Amygdala (tissue), 56 donors: ENCODE results near the gene DUSP6.
"Not testable (repeated sequence)": the region's sequence is repeated elsewhere in the genome, so short reads cannot be mapped to it uniquely, and the experiment has no call there.

Experiments used
- DNase-seq, 56 donors: peaks; one replicate each; lab custom pipeline; 2025; lab: John Stamatoyannopoulos, UW

Gene DUSP6

DNA sequence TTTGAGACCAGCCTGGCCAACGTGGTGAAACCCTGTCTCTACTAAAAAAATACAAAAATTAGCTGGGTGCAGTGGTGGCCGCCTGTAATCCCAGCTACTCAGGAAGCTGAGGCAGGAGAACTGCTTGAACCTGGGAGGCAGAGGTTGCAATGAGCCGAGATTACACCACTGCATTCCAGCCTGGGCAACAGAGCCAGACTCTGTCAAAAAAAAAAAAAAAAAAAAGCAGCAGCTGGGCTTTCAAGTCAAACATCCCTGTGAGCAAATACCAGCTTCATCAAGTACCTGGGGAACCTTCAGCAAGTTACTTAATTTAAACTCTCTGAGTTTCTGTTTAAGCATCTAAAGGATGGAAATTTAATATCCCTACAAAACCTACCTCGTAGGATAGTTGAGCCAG lies 15.2 kb downstream of the DUSP6 start:
- not testable (repeated sequence) for DNase-seq

DNA sequence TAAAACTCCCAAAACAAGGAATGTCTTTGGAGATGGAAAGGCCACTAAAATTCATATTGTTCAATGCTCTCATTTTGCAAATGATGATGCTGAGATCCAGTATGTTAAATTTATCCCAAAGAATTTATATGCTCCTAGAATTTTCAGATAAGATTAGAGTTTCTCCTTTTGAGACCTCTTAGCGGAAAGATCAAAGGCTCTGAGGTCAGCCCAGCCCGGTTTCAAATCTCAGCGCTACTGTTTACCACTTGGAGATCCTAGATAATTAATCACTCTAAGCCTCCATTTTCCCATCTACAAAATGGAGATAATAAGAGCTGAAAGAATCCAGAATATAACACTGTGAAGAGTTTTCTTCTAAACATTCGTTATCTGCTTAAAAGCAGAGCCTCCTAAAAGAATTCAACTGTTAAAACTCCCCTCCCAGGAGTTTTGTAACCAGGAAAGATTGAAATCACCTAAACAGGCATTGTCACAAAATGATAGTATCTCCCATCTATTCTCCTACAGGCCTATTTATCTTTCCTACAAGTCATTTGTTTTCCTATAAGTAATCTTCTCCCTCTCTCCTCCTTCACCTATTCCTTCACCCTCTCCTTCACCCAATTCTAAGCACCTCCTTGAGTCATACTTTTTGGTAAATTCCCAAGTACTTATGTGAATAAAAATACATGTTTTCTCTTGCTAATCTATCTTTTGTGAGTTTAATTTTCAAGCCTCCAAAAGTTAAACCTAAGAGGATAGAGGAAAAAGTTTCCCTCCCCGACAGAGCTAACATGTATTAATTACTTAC lies 16.7 kb downstream of the DUSP6 start:
- DNase-seq: no peak

DNA sequence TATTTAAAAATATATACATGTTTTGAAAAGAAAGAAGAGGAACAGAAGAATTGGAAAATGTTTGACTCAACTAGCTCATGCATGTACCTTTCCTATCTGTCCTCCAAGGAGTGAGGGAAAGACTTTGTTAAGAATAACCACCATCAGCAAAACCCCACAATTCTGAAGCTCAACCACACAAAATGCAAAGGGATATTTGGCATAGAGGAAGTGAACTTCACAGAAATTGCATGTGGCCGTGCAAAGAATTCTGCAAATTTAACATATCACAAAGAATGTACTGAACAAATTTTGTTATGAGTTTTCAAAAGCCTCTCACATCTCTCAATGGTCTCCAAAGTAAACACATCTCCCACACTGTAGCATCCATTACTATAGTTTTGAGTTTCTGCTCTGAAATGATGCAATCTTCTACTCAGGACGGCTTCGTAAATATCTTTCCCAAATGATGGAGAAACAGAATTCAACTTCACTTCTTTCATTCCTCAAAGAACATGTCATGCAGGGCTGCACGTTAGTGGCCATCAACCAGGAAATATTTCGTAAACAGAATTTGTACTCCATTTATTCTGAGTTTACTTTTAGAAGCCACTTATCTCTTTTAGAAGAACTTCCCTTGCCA lies 17.6 kb downstream of the DUSP6 start:
- DNase-seq: no peak

DNA sequence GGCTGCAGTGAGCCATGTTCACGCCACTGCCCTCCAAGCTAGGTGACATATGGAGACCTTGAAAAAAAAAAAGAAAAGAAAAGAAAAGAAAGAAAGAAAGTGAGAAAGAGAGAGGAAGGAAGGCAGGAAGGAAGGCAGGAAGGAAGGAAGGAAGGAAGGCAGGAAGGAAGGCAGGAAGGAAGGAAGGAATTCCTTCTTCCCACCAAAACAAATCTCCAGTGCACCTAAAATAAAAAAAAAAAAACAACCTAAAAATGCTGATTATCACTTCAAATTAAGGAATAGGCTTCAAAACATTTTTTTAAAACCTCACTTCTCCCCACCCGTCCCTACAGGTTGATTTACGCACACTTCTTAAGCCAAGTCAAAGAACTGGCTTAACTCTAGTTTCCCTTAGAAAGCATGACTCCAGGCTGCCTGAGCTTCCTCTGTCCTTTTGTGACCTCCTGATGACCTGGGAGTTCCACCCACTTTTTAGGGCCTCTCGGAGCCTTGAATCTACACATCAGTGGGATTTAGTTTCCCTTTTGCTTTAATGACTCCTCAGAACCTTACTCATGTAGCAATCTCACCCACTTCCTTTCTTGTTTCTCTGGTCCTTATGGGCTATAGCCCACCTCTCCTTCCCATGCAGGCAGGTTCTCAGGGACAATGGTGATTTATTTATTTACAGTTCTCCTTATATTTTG lies 18.6 kb downstream of the DUSP6 start:
- DNase-seq: no peak

DNA sequence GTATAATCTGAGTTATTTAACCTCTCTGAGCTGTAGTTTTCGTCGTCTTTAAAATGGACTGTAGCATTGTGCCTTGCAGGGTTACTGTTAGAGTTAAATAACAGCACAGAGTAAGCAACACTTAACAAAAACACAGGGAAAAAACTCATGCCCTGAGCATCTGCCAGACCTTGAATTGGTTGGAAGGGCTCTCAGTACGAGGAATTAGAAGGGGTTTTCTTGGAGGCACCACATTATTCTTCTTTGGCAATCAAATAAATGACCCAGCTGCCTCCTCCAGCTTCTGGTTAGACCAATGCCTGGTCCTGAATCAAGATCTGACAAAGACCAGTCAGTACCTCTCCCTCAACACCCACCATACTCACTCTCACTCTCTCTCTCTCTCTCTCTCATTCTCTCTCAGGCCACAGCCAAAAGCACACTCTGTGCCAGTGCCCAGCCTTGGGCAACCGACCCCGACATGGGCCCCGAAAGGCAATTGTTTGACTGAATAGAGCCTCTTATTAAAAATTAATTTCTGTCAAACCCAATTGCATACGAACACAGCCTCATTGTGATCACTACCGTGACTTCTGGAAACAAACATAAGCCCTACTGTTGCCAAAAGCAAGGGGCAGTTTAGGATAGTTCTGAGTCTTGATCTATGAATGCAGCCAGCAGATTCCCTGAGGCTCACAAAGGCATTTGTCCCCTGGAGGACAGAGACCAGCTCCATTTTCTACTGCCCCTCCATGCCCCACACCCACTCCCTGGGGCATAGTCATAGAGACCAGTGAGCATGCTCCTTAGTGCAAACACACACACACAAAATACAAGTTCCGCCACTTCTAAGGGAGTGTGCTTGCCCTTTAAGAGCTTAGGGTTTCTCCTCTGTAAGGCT lies 23.9 kb downstream of the DUSP6 start:
- DNase-seq: peak in 6 of 56 donors; percentile 33 to 81 (median 58)

DNA sequence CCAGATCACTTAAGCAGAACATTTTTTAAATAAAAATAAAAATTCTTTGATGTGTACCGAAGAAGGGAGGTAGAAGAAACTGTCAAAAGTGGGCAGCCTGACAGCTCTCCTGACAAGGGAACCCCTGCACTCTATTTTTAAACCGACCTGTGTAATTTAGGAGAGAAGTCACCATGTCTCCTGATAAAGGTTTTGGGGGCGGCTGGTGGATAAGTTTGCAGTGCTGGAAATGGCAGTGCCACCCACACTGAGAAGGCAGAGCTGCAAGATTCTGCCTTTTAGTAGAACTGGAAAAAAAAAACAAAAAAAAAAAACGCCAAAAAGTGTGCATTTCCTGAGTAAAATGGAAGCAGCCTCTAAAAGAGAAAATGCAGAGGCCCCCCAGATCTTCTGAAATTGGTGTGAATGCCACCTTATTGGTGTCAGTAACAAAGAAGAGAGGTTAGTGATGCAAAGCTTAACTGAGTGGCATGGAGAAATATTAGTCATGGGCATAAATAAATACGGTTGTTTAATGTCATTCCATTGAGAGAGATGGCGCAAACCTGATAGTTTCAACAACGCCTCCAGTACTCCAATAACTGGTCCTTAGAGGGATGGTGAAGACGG lies 24.7 kb downstream of the DUSP6 start:
- DNase-seq: peak in 2 of 56 donors; percentile 9 to 41

DNA sequence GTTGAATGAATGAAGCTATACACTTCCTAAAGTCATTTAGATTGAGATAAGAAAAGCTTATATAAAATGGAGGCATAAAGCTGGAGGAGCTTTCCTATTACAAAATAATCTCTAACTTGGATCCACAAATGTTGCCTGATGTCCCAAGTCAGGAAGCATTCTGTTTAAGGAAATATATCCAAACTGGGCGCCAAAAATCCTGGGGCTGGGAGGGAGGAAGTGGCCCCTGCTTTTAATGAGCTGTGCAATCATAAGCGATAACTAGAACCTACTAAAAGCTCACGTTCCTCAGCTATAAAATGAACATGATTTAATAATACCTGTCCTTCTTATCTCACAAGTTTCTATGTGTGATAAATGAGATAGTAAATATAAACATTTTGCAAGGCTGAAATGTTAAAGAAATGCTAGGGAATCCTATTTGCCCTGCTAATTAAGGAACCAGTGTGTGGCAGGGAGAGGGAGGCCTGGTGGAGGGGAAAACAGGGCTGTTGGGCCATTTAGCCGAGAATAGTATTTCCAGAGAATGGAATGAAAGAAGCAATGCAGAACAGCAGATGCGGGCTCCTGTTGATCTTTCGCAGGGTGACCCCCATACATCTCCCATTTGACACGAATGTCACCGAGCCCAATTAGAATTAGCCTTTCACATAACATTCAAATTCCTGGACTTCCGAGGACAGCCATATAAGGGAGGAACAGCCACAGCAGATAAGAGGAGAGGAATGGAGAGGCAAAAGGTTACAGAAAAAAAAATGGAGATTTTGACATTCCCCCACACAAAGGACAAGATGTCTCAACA lies 25.9 kb downstream of the DUSP6 start:
- DNase-seq: no peak

DNA sequence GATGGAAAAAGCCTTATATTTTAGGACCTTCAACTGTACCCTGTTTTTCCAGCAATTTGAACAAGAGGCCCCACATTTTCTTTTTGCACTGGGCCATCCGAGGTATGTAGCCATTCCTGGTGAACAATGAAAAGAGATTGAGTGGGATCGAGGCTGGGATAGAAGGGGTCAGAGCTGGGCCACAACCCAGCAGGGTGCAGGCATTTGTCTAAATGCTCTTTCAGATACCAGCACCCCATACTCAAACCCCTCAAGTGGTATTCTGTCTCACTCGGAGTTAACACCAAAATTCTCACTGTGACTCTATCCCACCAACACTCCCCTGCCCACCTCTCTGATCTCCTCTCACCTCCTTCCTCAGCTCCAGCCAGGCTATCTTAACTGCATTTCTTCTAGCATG lies 26.8 kb downstream of the DUSP6 start:
- no peak for DNase-seq

DNA sequence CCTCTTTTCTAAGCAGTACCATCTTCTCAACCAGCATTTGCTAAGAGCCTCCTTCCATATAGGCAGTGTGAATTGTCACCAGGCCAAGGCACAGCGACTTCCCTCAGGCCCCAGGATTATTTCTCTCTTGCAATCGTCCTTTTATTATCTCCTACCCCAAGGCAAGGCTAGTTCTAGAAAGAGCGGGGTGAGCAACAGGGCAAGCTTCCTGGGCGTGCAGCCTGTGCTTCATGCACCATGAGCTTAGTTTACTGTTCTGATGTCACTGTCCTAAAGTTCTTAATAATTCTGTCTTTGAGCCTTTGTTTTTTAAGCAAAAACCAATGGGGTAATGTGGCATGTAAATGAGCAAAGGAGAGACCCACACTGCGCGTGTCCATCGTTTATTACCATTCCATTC lies 27.9 kb downstream of the DUSP6 start:
- no peak for DNase-seq

DNA sequence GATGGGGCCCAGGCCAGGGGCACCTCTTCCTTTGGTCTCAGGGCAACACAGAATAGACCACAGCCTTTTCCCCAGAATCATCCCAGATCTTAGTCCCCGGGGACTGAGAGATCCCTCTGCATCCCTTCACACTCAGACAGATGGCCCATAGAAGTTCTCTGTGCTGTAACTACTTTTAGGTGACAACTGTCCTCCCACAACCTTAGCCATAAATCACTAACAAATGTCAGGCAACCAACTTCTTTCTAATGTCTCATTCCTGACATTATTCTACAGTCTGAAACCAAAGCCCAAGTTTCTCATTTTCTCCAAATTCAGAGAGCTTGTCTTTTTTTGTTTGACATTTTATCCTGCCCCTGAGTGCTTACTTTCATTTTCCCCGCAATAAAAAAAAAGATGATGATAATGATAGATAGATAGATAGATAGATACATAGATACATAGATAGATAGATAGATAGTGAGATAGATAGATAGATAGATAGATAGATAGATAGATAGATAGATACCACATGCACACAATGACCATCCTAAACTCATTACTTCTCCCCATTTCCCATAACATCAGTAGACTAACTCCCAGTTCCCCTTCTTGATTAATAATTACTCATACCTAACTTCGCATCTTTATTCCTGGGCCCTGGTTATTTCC lies 28.6 kb downstream of the DUSP6 start:
- no peak for DNase-seq

DNA sequence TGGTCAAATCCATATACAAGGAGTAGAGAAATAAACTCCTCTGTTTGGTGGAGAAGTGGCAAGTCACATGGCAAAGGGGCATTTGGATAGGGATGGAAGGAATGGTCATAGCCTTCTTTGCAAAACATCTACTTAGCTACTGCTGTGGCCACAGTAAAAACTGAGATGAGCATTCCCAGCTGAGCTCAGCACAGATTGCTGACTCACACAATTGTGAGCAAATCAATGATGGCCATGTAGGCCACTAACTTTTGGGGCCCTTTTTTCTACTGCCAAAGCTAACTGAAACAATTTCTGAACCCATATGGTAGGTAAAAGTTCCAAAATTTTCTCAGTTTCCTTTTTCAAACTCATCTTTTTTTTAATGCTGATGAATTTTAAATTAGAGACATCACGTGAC lies 31.6 kb downstream of the DUSP6 start:
- no peak for DNase-seq

DNA sequence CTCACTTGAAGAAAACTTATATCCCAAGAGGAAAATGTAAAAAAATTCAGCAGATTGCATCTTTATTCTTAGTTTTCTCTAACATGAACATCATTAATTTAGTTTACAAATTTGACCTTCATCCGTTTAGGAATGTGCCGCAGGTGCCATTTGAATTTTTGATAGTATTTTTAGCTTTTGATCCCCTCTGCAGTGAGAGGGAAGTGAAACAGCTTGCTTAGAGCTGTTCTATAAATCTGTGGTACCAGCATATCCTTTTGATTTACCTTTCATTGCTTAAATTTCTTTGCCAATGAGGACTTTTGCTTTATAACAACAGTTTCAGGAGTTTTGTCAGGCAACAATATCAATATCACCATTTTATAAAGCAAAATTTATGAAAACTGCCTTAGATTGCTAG lies 32.7 kb downstream of the DUSP6 start:
- no peak for DNase-seq

DNA sequence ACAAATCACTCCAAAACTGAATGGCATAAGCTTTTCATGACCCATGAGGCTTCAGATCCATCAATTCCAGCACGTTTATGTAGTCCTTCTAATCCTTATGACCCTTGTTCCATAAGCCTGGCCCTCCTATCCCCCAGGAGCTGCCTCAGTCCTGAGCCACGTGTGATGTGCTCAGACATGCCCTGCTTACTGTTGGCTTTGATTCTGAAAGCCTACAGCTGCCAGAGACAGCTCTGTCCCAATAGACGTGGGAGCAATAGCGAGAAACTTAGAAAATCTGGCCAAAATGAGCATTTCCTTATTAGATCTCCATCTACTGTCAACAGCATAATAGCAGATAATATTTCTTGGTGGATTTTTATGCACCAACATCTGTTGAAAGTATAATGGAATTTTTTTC lies 33.2 kb downstream of the DUSP6 start:
- no peak for DNase-seq

DNA sequence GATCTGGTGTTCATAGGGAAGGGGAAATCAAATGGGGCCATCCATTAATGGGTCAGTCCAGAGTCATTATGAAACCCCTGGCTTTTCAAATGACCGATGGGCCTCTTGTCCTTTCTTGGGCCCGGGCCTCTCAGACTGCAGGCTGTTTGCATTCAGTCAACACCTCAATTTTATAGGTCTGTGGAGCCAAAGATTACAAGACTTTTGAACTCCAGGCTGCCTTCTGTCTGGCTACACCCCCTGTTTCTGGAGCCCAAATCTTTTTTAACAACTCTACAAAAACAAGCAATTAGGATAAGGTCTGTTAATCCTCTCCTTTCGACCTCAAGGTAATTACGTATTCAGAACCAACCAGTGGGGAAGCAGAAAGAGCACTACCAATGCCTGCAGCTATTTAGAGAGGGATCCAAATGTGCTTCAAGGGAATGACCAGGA lies 35.6 kb downstream of the DUSP6 start:
- DNase-seq: no peak

DNA sequence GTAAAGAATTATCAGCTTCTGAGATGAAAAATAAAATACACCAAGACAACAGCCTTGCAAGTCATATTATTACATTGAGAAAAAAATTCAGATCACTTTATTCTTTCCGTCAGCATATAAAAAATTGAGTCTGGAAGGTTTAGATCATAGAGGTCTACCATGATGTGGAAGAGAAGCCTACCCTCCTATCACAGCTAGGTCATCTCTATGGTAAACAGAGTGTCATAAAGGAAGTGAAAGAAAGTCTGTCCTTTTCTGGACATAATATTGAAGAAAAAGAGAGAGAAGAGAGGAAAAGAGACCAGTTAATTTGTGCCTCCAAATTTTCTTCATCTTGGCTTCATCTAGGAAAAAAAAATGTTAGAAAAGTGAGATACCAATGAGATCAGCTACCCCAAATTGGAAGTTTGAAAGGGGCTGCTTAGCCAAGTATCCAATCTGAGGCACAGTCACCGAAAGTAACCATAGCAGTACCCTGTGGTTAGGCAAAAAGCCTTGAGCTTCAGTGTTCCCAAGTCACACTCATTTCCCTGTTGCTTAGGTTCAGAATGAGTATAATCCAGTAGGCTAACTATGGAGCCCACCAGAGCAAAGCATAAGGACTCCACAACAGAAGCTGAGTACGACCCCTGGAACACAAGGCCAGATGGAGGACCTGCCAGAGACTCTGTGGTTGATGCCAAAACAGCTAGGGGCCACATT lies 38.1 kb downstream of the DUSP6 start:
- DNase-seq: no peak

DNA sequence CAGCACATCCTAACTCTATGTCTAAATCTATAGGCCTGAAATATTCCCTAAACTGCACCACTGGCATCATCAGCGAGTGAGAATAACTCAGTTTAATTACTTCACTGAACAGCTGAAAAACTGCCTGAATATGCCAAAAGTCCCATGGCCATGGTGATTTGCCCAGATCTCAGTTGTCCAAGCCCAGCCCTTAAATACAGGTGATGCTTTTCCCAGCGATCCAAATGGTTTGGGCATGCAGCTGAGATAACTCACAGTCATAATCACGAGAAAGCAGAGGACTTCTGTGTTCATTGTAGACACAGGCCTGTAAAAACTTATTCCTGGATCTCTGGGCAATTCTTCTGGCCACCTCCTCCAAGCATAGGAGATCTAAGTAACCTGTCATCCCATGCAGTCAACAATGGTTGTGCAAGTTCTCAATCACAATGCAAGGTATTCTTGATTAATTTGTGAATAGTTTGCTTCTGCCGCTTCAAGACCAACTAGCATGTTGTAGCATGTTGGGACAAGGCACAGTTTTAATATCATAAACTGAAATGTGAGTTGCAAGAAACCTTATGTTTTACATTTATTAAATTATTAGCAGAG lies 40.5 kb downstream of the DUSP6 start:
- no peak for DNase-seq

DNA sequence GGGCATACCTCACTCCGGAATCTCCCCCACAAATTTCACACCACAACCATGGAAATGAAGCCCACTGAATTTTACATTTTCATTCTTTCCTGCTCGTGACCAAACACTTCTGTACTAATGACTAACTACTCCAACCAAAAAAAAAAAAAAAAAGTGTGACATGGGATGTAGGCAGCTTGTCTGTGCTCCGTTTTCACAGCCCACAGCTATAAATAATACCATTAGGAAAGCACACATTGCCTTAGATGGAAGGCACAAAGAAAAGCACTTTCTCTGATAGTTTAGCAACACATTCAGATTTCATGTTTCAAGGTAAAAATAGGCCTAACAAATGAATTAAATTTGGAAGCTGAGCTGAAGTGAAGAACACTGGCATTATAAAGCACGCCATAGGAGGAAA lies 42.5 kb downstream of the DUSP6 start:
- no peak for DNase-seq

DNA sequence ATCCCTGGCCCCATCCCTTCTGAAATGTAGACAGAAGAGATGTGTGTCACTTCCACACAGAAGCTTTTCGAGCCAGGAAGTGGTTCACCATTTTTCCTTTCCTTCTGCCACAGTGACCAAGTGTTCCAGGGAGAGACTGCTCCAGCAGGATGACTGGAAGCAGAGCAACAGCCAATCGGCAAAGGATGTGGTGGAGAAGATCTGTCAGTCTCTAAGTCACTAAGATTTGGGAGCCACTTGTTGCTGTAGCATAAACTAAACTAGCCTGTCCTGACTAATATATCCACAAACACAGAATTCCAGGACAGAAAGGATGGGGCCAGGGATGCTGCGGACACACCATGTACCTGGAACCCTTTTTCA lies 42.9 kb downstream of the DUSP6 start:
- no peak for DNase-seq
